Fibroblast of villous mesenchyme (primary cell): ENCODE data around the gene ADIPOR2. TPM values are rescaled to one million over a fixed set of nuclear protein-coding genes. Genes with fewer than 3 reads are reported as not detected.

ENCODE experiments used
- DNase-seq: peaks from one replicate; pipeline ENCODE4 v3.0.0-alpha.2; 2010; ENCODE audit warnings: low read depth
- H3K4me3 ChIP-seq: 2 replicates; pipeline ENCODE4 v1.5.1; 2011; ENCODE audit warnings: low read depth, mild to moderate bottlenecking, low read length
- total RNA-seq: library from RNA; depleted of rRNA; stranded (reverse); fragments of >200 nt; gene quantifications from 2 replicates; pipeline ENCODE4 v1.2.3, GENCODE V29; 2012
- TF ChIP-seq, protein P1 (sequence below): IDR thresholded peaks from 2 replicates; pipeline ENCODE4 v1.5.1; 2012; ENCODE audit warnings: low read depth, mild to moderate bottlenecking, low read length; ENCODE audit not compliant: insufficient read depth

ADIPOR2 gene
- total RNA-seq, 1 donor = 48.8 TPM

- TF ChIP-seq, protein P1, sequence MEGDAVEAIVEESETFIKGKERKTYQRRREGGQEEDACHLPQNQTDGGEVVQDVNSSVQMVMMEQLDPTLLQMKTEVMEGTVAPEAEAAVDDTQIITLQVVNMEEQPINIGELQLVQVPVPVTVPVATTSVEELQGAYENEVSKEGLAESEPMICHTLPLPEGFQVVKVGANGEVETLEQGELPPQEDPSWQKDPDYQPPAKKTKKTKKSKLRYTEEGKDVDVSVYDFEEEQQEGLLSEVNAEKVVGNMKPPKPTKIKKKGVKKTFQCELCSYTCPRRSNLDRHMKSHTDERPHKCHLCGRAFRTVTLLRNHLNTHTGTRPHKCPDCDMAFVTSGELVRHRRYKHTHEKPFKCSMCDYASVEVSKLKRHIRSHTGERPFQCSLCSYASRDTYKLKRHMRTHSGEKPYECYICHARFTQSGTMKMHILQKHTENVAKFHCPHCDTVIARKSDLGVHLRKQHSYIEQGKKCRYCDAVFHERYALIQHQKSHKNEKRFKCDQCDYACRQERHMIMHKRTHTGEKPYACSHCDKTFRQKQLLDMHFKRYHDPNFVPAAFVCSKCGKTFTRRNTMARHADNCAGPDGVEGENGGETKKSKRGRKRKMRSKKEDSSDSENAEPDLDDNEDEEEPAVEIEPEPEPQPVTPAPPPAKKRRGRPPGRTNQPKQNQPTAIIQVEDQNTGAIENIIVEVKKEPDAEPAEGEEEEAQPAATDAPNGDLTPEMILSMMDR = no peak
- peak overlapping the region; percentile 59 for H3K4me3 ChIP-seq
- no peak for DNase-seq
Measured at GRCh38 chr12:1797011-1797901, 106.4 kb downstream of the ADIPOR2 start.

DNA sequence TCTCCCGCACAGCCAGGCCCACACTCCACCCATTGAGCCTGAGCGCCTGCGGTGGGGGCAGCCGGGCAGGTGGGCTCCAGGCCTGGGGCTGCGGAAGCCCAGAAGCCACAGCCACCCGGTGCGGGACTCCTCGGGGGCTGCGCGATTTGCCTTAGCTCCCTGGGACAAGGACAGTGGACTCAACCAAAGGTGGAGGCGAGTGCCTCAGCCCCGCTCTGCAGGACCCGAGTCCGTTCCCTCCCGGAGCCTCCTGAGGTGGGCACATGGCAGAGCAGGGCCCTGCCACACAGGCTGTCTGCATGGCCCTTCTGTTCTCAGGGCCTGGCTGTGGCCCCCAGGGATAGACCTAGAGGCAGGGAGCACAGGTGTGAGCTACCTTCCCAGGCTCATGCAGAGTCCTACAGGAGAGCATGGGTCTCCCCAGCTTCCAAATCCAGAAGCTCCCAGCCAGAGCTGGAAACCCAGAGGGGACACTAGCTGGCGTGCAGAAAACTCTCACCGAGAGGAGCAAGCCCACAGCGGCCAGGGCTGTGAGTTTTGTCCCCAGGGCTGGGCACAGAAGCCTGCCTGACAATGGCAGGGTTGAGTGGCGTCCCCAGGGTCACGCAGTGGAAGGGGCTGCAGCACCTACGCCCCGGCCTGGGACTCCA, 107.2 kb downstream of the ADIPOR2 start:
- DNase-seq = no peak
- H3K4me3 ChIP-seq = no peak overlapping the region
- TF ChIP-seq, protein P1 = no peak

DNA sequence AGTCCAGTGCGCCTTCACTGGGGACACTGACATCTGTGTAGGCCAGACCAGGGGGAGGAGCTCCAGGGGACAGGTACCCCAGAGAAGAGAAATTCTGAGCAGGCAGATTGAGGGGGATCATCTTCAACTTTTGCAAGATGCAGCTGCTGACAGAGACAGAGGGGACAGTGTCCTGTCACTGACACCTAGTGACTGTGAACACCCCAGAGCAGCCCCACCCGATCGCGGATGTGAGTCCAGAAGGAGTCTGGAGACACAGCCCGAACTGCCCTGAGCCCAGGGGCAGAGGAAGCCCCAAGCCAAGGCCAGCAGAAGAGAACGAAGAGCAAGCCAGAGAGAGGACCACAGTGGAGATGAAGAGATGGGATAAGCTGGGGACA, 107.8 kb downstream of the ADIPOR2 start:
- no peak for DNase-seq
- H3K4me3 ChIP-seq = no peak overlapping the region
- TF ChIP-seq, protein P1 = no peak

DNA sequence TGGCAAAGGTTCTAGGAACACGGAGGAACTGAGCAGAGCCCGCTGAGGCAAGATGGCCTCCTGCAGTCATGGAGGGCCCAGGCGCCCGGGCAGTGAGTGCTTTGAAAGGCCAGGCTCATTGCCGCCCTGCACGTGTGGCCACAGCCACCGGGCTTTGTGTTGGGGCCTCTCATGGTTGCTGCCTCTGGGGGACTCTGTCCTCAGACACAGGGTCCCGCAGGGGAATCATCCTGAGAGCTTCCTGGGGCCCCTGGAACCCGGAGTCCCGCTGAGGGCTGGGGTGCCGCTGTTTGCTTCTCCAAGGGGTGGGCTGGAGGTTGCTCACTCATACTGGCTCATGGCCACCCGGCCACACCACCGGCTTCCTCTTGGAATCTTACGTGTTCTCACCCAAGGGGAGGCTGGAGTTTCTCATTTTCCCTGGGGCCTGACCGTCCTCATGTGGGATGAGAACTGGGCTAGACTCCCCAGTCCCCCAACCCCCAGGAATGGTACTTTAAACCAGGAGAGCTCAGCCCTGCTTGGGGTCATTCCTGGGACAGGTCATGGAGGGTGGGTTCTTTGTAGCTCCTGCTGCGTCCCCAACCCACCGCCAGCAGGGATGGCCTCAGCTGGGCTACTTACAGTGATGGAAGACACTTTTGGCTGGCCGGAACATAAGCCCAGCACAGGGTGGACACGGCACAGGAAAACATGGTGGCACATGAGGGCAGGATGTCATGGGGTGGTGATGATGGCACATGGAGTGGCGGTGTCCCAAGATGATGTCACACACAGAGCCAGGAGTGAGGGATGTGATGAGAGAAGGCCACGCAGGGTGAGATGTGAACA, 108.4 kb downstream of the ADIPOR2 start:
- TF ChIP-seq, protein P1 = no peak
- no peak for DNase-seq
- no peak overlapping the region for H3K4me3 ChIP-seq

DNA sequence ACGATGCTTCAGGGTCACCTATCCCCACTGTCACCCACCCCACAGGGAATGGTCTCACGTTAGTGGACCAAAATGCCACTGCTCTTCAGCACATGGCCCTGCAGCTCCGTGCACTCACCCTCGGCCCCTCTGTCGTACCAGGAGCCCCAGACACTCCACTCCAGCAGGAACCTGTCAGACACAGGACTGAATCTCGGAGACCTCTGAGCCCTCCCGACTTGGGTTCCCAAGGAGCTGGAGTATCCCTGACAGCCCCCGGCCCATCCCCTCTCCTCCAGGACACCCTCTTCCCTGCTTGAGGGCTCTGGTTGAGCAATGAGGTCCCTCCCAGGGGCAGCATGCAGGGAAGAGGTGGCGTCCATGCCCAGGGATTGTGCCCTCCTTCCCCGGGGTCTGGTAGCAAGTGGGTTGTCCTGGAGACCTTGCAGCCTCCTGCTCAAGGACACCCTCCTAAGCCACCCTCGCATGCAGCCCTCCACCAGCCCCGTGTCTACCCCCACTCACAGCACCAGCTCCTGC, 109.1 kb downstream of the ADIPOR2 start:
- no peak for DNase-seq
- TF ChIP-seq, protein P1 = no peak
- H3K4me3 ChIP-seq = no peak overlapping the region
